Measurements from ENCODE around the gene SEMA4D. TPM values are rescaled to one million over a fixed set of nuclear protein-coding genes. Genes with fewer than 3 reads are reported as not detected.
"Not testable (repeated sequence)": the region's sequence is repeated elsewhere in the genome, so short reads cannot be mapped to it uniquely, and the experiment has no call there.

The SEMA4D gene
- total RNA-seq, 1 donor from 2014 or later = 54.3 TPM

GRCh38 chr9:89482056-89482851 is 15.7 kb downstream of the SEMA4D start:
- DNase-seq (ENCODE audit: low spot score) = no peak

- no peak for DNase-seq (ENCODE audit: low spot score)
Observed at GRCh38 chr9:89481538-89481915, 16.4 kb downstream of the SEMA4D start.

GRCh38 chr9:89480825-89481537 is 16.9 kb downstream of the SEMA4D start:
- DNase-seq (ENCODE audit: low spot score) = no peak

GRCh38 chr9:89480372-89480771 is 17.5 kb downstream of the SEMA4D start:
- DNase-seq (ENCODE audit: low spot score) = not testable (repeated sequence)

- DNase-seq (ENCODE audit: low spot score) = not testable (repeated sequence)
Observed at GRCh38 chr9:89479669-89480011, 18.3 kb downstream of the SEMA4D start.

- DNase-seq (ENCODE audit: low spot score) = no peak
Observed at GRCh38 chr9:89478821-89479668, 18.9 kb downstream of the SEMA4D start.

- no peak for DNase-seq (ENCODE audit: low spot score)
Observed at GRCh38 chr9:89477811-89478630, 19.9 kb downstream of the SEMA4D start.

GRCh38 chr9:89477384-89477783 is 20.5 kb downstream of the SEMA4D start:
- no peak for DNase-seq (ENCODE audit: low spot score)

- no peak for DNase-seq (ENCODE audit: low spot score)
Observed at GRCh38 chr9:89476546-89476945, 21.4 kb downstream of the SEMA4D start.

- no peak for DNase-seq (ENCODE audit: low spot score)
Observed at GRCh38 chr9:89475891-89476440, 21.9 kb downstream of the SEMA4D start.

GRCh38 chr9:89474939-89475338 is 23.0 kb downstream of the SEMA4D start:
- no peak for DNase-seq (ENCODE audit: low spot score)

- no peak for DNase-seq (ENCODE audit: low spot score)
Observed at GRCh38 chr9:89473762-89474469, 24.0 kb downstream of the SEMA4D start.

GRCh38 chr9:89471796-89472320 is 26.1 kb downstream of the SEMA4D start:
- not testable (repeated sequence) for DNase-seq (ENCODE audit: low spot score)

- no peak for DNase-seq (ENCODE audit: low spot score)
Observed at GRCh38 chr9:89471390-89471789, 26.5 kb downstream of the SEMA4D start.

GRCh38 chr9:89470224-89470839 is 27.6 kb downstream of the SEMA4D start:
- DNase-seq (ENCODE audit: low spot score) = no peak

GRCh38 chr9:89469003-89469402 is 28.9 kb downstream of the SEMA4D start:
- DNase-seq (ENCODE audit: low spot score) = no peak

GRCh38 chr9:89468281-89468960 is 29.5 kb downstream of the SEMA4D start:
- no peak for DNase-seq (ENCODE audit: low spot score)

GRCh38 chr9:89467278-89467625 is 30.7 kb downstream of the SEMA4D start:
- no peak for DNase-seq (ENCODE audit: low spot score)
